GM12892 (cell line): Measurements from ENCODE around the gene PRICKLE3.

Source experiments
- POLR2A ChIP-seq: IDR thresholded peaks from 2 replicates; pipeline ENCODE4 v1.6.1; 2011; ENCODE audit warnings: low read depth, low read length, control low read depth
- POLR2AphosphoS5 ChIP-seq: IDR thresholded peaks from 2 replicates; pipeline ENCODE4 v1.6.1; 2011; ENCODE audit warnings: low read depth, low read length, control low read depth

- TF ChIP-seq POLR2A: no peak
- no peak for TF ChIP-seq POLR2AphosphoS5
Measured at GRCh38 chrX:49175435-49176274, 10.5 kb downstream of the PRICKLE3 start.
